Measurements from ENCODE around the gene ZC3H4. TPM values are rescaled to one million over a fixed set of nuclear protein-coding genes. Genes with fewer than 3 reads are reported as not detected.

Gene ZC3H4
- total and polyA plus RNA-seq, 2 experiments from 2014 or later, result 26.7 to 36.9 TPM

- H3K9me2 ChIP-seq (ENCODE audit: insufficient read depth), result no peaks in the 10 kb centered on the region
- H3K4me3 ChIP-seq, result peak overlapping the region; percentile 54
- no peaks in the 10 kb centered on the region for H3K36me3 ChIP-seq (ENCODE audit: insufficient read depth)
- DNase-seq (ENCODE audit: low spot score) (peak; percentile 45), ATAC-seq (peak; percentile 9)
- peaks cover 15% of the 10 kb centered on the region; the same call in 1 of the 2 replicates for H3K4me1 ChIP-seq (ENCODE audit: insufficient read depth)
- TF ChIP-seq JUNB (IDR thresholded peaks at IDR 0.05; ENCODE audit: unreplicated experiment), result no peak
- TF ChIP-seq EZH2 (IDR thresholded peaks at IDR 0.05; ENCODE audit: low read depth, unreplicated experiment), result no peak
- no peak for TF ChIP-seq EZH2phosphoT487 (IDR thresholded peaks at IDR 0.05; ENCODE audit: unreplicated experiment)
- TF ChIP-seq, protein P1, sequence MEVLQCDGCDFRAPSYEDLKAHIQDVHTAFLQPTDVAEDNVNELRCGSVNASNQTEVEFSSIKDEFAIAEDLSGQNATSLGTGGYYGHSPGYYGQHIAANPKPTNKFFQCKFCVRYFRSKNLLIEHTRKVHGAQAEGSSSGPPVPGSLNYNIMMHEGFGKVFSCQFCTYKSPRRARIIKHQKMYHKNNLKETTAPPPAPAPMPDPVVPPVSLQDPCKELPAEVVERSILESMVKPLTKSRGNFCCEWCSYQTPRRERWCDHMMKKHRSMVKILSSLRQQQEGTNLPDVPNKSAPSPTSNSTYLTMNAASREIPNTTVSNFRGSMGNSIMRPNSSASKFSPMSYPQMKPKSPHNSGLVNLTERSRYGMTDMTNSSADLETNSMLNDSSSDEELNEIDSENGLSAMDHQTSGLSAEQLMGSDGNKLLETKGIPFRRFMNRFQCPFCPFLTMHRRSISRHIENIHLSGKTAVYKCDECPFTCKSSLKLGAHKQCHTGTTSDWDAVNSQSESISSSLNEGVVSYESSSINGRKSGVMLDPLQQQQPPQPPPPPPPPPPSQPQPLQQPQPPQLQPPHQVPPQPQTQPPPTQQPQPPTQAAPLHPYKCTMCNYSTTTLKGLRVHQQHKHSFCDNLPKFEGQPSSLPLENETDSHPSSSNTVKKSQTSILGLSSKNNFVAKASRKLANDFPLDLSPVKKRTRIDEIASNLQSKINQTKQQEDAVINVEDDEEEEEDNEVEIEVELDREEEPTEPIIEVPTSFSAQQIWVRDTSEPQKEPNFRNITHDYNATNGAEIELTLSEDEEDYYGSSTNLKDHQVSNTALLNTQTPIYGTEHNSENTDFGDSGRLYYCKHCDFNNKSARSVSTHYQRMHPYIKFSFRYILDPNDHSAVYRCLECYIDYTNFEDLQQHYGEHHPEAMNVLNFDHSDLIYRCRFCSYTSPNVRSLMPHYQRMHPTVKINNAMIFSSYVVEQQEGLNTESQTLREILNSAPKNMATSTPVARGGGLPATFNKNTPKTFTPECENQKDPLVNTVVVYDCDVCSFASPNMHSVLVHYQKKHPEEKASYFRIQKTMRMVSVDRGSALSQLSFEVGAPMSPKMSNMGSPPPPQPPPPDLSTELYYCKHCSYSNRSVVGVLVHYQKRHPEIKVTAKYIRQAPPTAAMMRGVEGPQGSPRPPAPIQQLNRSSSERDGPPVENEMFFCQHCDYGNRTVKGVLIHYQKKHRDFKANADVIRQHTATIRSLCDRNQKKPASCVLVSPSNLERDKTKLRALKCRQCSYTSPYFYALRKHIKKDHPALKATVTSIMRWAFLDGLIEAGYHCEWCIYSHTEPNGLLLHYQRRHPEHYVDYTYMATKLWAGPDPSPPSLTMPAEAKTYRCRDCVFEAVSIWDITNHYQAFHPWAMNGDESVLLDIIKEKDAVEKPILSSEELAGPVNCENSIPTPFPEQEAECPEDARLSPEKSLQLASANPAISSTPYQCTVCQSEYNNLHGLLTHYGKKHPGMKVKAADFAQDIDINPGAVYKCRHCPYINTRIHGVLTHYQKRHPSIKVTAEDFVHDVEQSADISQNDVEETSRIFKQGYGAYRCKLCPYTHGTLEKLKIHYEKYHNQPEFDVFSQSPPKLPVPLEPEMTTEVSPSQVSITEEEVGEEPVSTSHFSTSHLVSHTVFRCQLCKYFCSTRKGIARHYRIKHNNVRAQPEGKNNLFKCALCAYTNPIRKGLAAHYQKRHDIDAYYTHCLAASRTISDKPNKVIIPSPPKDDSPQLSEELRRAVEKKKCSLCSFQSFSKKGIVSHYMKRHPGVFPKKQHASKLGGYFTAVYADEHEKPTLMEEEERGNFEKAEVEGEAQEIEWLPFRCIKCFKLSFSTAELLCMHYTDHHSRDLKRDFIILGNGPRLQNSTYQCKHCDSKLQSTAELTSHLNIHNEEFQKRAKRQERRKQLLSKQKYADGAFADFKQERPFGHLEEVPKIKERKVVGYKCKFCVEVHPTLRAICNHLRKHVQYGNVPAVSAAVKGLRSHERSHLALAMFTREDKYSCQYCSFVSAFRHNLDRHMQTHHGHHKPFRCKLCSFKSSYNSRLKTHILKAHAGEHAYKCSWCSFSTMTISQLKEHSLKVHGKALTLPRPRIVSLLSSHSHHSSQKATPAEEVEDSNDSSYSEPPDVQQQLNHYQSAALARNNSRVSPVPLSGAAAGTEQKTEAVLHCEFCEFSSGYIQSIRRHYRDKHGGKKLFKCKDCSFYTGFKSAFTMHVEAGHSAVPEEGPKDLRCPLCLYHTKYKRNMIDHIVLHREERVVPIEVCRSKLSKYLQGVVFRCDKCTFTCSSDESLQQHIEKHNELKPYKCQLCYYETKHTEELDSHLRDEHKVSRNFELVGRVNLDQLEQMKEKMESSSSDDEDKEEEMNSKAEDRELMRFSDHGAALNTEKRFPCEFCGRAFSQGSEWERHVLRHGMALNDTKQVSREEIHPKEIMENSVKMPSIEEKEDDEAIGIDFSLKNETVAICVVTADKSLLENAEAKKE (CRISPR knock-in tag; IDR thresholded peaks at IDR 0.05), result no peak
- TF ChIP-seq STAT1 (IDR thresholded peaks at IDR 0.05; ENCODE audit: unreplicated experiment), result no peak
- TF ChIP-seq ETS1 (IDR thresholded peaks at IDR 0.05), result no peak
- TF ChIP-seq ZNF331 (CRISPR knock-in tag; IDR thresholded peaks at IDR 0.05; ENCODE audit: low read depth), result no peak
- TF ChIP-seq CTCF (conservative IDR thresholded peaks at IDR 0.05; ENCODE audit: low read depth in 2 of 2), result no peak
- no peak for TF ChIP-seq CREB1 (CRISPR knock-in tag; IDR thresholded peaks at IDR 0.05; ENCODE audit: low read depth)
- no peak for TF ChIP-seq ZNF114 (CRISPR knock-in tag; IDR thresholded peaks at IDR 0.05)
- TF ChIP-seq, protein P2, sequence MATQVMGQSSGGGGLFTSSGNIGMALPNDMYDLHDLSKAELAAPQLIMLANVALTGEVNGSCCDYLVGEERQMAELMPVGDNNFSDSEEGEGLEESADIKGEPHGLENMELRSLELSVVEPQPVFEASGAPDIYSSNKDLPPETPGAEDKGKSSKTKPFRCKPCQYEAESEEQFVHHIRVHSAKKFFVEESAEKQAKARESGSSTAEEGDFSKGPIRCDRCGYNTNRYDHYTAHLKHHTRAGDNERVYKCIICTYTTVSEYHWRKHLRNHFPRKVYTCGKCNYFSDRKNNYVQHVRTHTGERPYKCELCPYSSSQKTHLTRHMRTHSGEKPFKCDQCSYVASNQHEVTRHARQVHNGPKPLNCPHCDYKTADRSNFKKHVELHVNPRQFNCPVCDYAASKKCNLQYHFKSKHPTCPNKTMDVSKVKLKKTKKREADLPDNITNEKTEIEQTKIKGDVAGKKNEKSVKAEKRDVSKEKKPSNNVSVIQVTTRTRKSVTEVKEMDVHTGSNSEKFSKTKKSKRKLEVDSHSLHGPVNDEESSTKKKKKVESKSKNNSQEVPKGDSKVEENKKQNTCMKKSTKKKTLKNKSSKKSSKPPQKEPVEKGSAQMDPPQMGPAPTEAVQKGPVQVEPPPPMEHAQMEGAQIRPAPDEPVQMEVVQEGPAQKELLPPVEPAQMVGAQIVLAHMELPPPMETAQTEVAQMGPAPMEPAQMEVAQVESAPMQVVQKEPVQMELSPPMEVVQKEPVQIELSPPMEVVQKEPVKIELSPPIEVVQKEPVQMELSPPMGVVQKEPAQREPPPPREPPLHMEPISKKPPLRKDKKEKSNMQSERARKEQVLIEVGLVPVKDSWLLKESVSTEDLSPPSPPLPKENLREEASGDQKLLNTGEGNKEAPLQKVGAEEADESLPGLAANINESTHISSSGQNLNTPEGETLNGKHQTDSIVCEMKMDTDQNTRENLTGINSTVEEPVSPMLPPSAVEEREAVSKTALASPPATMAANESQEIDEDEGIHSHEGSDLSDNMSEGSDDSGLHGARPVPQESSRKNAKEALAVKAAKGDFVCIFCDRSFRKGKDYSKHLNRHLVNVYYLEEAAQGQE (IDR thresholded peaks at IDR 0.05; ENCODE audit: unreplicated experiment), result no peak
- no peak for TF ChIP-seq POLR2AphosphoS5 (IDR thresholded peaks at IDR 0.05; ENCODE audit: low read depth)
- TF ChIP-seq NANOG (IDR thresholded peaks at IDR 0.05; ENCODE audit: borderline replicate concordance), result no peak
- H3K27ac ChIP-seq (ENCODE audit: low read depth), result no peak overlapping the region
- no peaks in the 10 kb centered on the region for H3K79me2 ChIP-seq (replicated peaks; ENCODE audit: insufficient read depth)
- Mint-ChIP-seq H3K4me3 (peak overlapping the region; percentile 63), H3K9me3 (no peaks in the 10 kb centered on the region; the same call in 2 of the 3 replicates), H3K27ac (no peak overlapping the region; the same call in 1 of the 2 replicates), H3K27me3 (ENCODE audit: insufficient read depth, low read depth, poor library complexity) (peaks cover 67% of the 10 kb centered on the region), H3K4me1 (peaks cover 18% of the 10 kb centered on the region), H3K36me3 (ENCODE audit: low read depth) (no peaks in the 10 kb centered on the region; the same call in 2 of the 3 replicates)
- peaks cover 11% of the 10 kb centered on the region; the same call in 1 of the 2 replicates for H3F3A ChIP-seq (replicated peaks; ENCODE audit: low read depth)
- peaks cover 70% of the 10 kb centered on the region for H3K27me3 ChIP-seq (ENCODE audit: insufficient read depth)
- peak overlapping the region; percentile 83 for H3K4me2 ChIP-seq
- H4K20me1 ChIP-seq (replicated peaks; ENCODE audit: insufficient read depth), result no peaks in the 10 kb centered on the region; the same call in 1 of the 2 replicates
- no peak overlapping the region for H2AFZ ChIP-seq
Measured at GRCh38 chr19:47023448-47023794, 90.2 kb downstream of the ZC3H4 start.
